ENCODE results near the gene IGFBP5.

Gene IGFBP5

DNA sequence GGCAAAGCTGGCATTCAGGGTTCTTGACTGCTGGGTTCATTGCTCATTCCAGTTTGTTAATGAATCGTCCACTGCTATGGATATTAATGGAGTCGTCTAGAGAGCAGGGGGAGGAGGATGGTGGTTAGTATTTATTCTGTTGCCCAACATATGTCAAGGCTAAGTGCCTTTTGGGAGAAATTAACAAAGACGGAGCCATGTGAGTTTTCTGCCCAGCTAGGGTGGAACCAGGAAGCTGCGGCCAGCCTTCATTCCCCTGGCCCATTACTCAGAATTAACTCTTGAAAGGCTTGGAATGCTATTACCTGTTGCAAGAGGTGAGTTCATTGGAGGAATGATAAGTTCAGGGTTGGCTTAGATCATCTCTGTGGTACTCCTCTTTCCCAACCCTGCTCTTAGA, 42.8 kb downstream of the IGFBP5 start:
- Histone ChIP-seq H3K4me2 (ENCODE audit: low read length) (no peak overlapping the region), H3K79me2 (no peaks in the 10 kb centered on the region), H3K4me1 (no peaks in the 10 kb centered on the region), H3K27ac (no peak overlapping the region), H3K4me3 (ENCODE audit: low read depth, low read length) (no peak overlapping the region), H3K27me3 (ENCODE audit: control insufficient read depth, insufficient read depth, low read length) (no peaks in the 10 kb centered on the region), H3K36me3 (ENCODE audit: control insufficient read depth, insufficient read depth, low read length) (no peaks in the 10 kb centered on the region), H3K9me3 (ENCODE audit: control insufficient read depth, low read length) (no peaks in the 10 kb centered on the region), H2AFZ (no peak overlapping the region), H3K9ac (no peak overlapping the region)
- TF ChIP-seq, protein P1, sequence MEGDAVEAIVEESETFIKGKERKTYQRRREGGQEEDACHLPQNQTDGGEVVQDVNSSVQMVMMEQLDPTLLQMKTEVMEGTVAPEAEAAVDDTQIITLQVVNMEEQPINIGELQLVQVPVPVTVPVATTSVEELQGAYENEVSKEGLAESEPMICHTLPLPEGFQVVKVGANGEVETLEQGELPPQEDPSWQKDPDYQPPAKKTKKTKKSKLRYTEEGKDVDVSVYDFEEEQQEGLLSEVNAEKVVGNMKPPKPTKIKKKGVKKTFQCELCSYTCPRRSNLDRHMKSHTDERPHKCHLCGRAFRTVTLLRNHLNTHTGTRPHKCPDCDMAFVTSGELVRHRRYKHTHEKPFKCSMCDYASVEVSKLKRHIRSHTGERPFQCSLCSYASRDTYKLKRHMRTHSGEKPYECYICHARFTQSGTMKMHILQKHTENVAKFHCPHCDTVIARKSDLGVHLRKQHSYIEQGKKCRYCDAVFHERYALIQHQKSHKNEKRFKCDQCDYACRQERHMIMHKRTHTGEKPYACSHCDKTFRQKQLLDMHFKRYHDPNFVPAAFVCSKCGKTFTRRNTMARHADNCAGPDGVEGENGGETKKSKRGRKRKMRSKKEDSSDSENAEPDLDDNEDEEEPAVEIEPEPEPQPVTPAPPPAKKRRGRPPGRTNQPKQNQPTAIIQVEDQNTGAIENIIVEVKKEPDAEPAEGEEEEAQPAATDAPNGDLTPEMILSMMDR (IDR thresholded peaks at IDR 0.05): no peak

DNA sequence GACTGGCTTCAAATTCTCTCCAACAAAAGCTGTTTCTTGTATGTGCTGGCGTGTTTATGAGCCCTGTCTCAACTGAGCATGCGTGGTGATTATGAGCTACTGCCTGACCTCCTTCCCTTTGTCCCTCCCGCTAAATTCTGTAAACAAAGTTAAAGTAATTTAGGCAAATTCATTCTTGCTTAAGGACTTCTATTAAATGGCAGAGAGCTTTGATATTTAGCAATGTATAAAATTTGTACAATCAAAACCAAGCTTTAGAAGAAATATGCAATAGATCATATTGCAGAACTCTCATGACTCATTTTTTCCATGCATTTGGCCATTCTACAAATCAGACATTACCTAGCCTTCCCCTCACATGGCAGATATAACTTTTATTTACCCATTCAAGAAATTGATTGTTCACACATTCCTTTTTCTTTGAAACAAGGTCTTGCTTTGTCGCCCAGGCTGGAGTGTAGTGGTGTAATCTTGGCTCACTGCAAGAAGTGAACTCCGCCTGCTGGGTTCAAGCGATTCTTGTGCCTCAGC, 43.9 kb downstream of the IGFBP5 start:
- H3K4me1 ChIP-seq: no peaks in the 10 kb centered on the region
- no peaks in the 10 kb centered on the region for H3K36me3 ChIP-seq (ENCODE audit: control insufficient read depth, insufficient read depth, low read length)
- no peaks in the 10 kb centered on the region for H3K9me3 ChIP-seq (ENCODE audit: control insufficient read depth, low read length)
- H2AFZ ChIP-seq: no peak overlapping the region
- H3K79me2 ChIP-seq: no peaks in the 10 kb centered on the region
- H3K9ac ChIP-seq: no peak overlapping the region
- TF ChIP-seq, protein P1 (IDR thresholded peaks at IDR 0.05): no peak
- no peak overlapping the region for H3K27ac ChIP-seq
- no peaks in the 10 kb centered on the region for H3K27me3 ChIP-seq (ENCODE audit: control insufficient read depth, insufficient read depth, low read length)
- no peak overlapping the region for H3K4me2 ChIP-seq (ENCODE audit: low read length)
- H3K4me3 ChIP-seq (ENCODE audit: low read depth, low read length): no peak overlapping the region

DNA sequence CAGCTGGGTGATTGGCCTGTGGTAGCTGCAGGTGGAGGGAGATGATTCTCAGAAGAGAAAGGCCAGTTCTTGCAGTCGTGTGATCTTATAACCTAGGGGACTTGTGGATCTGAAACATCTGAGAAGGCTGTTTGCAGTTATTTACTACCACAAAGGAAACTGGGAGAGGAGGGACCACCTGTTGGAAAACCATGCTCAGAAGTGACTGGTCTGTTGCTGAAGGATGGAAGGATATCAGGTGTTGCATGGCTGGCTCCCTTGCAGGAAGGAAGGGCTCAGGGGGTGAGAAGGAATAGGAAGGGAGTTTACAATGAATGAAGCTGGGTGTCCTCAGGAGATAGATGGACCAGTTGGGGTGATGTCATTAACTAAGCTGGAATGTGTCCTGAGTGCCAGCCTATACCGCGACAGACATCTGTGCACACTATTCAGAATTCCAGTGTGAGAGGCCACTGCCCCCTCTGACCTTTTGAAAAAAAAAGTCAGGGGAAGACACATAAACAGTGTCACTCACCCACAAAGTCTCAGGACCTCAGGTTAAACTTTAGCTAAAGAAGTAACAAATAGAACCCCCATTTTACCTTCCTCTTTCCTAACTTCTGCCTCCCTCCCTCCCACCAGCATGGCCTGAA, 44.6 kb downstream of the IGFBP5 start:
- H3K27me3 ChIP-seq (ENCODE audit: control insufficient read depth, insufficient read depth, low read length): no peaks in the 10 kb centered on the region
- no peaks in the 10 kb centered on the region for H3K9me3 ChIP-seq (ENCODE audit: control insufficient read depth, low read length)
- H3K9ac ChIP-seq: no peak overlapping the region
- no peaks in the 10 kb centered on the region for H3K36me3 ChIP-seq (ENCODE audit: control insufficient read depth, insufficient read depth, low read length)
- no peak overlapping the region for H2AFZ ChIP-seq
- H3K79me2 ChIP-seq: no peaks in the 10 kb centered on the region
- no peaks in the 10 kb centered on the region for H3K4me1 ChIP-seq
- TF ChIP-seq, protein P1 (IDR thresholded peaks at IDR 0.05): no peak
- no peak overlapping the region for H3K4me3 ChIP-seq (ENCODE audit: low read depth, low read length)
- H3K27ac ChIP-seq: no peak overlapping the region
- H3K4me2 ChIP-seq (ENCODE audit: low read length): no peak overlapping the region

DNA sequence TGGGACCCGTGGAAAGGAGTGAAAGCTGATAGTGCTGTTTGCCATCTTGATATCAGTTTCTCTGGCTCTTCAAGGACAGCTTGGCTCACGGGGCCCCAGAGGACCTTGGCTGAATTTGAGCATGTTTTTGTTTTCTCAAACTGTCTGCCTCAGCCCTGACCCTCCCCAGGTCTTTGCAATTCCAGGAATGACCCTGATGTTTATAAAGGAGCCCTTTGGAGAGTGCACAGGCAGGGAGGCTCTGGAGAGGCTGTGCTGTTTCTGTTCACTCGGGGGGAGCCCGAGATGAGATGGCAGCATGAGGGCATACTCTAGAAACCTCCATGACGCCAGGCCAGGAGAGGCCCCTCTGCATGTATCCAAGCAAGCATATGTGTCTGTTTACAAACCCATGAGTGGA, 45.8 kb downstream of the IGFBP5 start:
- no peak overlapping the region for H3K4me3 ChIP-seq (ENCODE audit: low read depth, low read length)
- peak overlapping the region; percentile 38 for H2AFZ ChIP-seq
- no peak overlapping the region for H3K9ac ChIP-seq
- no peaks in the 10 kb centered on the region for H3K36me3 ChIP-seq (ENCODE audit: control insufficient read depth, insufficient read depth, low read length)
- H3K27ac ChIP-seq: no peak overlapping the region
- TF ChIP-seq, protein P1 (IDR thresholded peaks at IDR 0.05): no peak
- H3K27me3 ChIP-seq (ENCODE audit: control insufficient read depth, insufficient read depth, low read length): no peaks in the 10 kb centered on the region
- H3K4me1 ChIP-seq: no peaks in the 10 kb centered on the region
- no peak overlapping the region for H3K4me2 ChIP-seq (ENCODE audit: low read length)
- H3K79me2 ChIP-seq: no peaks in the 10 kb centered on the region
- H3K9me3 ChIP-seq (ENCODE audit: control insufficient read depth, low read length): no peaks in the 10 kb centered on the region

DNA sequence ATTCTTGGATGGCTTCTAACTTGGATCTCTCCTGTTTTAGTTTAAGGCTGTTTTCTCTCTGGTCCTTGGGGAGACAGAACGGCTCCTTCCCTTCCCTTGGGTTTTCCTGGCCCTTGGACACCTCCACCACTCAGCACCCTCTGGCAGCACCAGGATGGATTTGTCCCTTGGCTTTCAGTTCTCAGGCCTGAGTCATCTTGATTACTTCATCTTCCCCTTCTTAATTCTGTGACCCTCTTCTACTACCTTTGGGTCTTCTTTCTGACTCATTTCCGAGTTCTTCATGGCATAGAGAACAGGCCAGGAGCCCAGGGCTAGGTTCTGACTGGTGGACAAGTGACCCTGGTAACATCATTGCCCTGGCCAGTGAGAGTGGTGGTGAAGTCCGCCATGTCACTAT, 47.2 kb downstream of the IGFBP5 start:
- Histone ChIP-seq H3K79me2 (no peaks in the 10 kb centered on the region), H3K36me3 (ENCODE audit: control insufficient read depth, insufficient read depth, low read length) (no peaks in the 10 kb centered on the region), H3K27me3 (ENCODE audit: control insufficient read depth, insufficient read depth, low read length) (no peaks in the 10 kb centered on the region), H3K4me1 (no peaks in the 10 kb centered on the region), H3K9ac (no peak overlapping the region), H3K9me3 (ENCODE audit: control insufficient read depth, low read length) (no peaks in the 10 kb centered on the region), H3K27ac (no peak overlapping the region), H2AFZ (no peak overlapping the region), H3K4me2 (ENCODE audit: low read length) (no peak overlapping the region), H3K4me3 (ENCODE audit: low read depth, low read length) (no peak overlapping the region)
- TF ChIP-seq, protein P1 (IDR thresholded peaks at IDR 0.05): no peak

All from parathyroid adenoma (tissue), 2 donors.